HL-60/S4 treated with retinoic acid at 250 ng/mL for 4 days and 3 days (cell line): ENCODE results near the gene IFI30.
"Not testable (repeated sequence)": the region's sequence is repeated elsewhere in the genome, so short reads cannot be mapped to it uniquely, and the experiment has no call there.

Experiments used
- in situ Hi-C: fragments of 300-500 bp; cut with MboI; formaldehyde crosslinking; loops from 2 replicates; pipeline ENCODE4 v1.7.0; 2022; ENCODE audit warnings: low sequenced_read_pairs

Gene IFI30

GRCh38 chr19:18202397-18202777 lies 28.8 kb downstream of the IFI30 start:
- in situ Hi-C loops: no loop called here

GRCh38 chr19:18202778-18203407 lies 29.3 kb downstream of the IFI30 start:
- in situ Hi-C loops: no loop called here

- in situ Hi-C loops: no loop called here
Observed at GRCh38 chr19:18203408-18203862, 29.8 kb downstream of the IFI30 start.

GRCh38 chr19:18203863-18204393 lies 30.3 kb downstream of the IFI30 start, which contains the start of gene RAB3A:
TSS of gene RAB3A (minus strand) at chr19:18204042. CDS start at chr19:18202740, 1,302 bp downstream.
- in situ Hi-C loops: no loop called here

GRCh38 chr19:18204394-18205199 lies 31.0 kb downstream of the IFI30 start:
- in situ Hi-C loops: no loop called here

- in situ Hi-C loops: no loop called here
Observed at GRCh38 chr19:18205200-18205892, 31.7 kb downstream of the IFI30 start.

GRCh38 chr19:18206018-18206417 lies 32.4 kb downstream of the IFI30 start:
- in situ Hi-C loops: no loop called here

GRCh38 chr19:18208098-18208951 lies 34.7 kb downstream of the IFI30 start:
- in situ Hi-C loops: no loop called here

- in situ Hi-C loops: not testable (repeated sequence)
Observed at GRCh38 chr19:18209912-18210311, 36.3 kb downstream of the IFI30 start.

GRCh38 chr19:18211683-18212082 lies 38.1 kb downstream of the IFI30 start:
- in situ Hi-C loops: no loop called here

- in situ Hi-C loops: no loop called here
Observed at GRCh38 chr19:18214779-18215433, 41.3 kb downstream of the IFI30 start.

- in situ Hi-C loops: no loop called here
Observed at GRCh38 chr19:18216789-18217188, 43.2 kb downstream of the IFI30 start.

- in situ Hi-C loops: no loop called here
Observed at GRCh38 chr19:18218159-18218558, 44.5 kb downstream of the IFI30 start.

GRCh38 chr19:18218600-18218999 lies 45.0 kb downstream of the IFI30 start:
- in situ Hi-C loops: no loop called here

GRCh38 chr19:18219911-18220631 lies 46.5 kb downstream of the IFI30 start:
- in situ Hi-C loops: no loop called here

- in situ Hi-C loops: no loop called here
Observed at GRCh38 chr19:18220632-18221275, 47.1 kb downstream of the IFI30 start.

- in situ Hi-C loops: no loop called here
Observed at GRCh38 chr19:18221815-18222725, 48.5 kb downstream of the IFI30 start.
